GM23338 (cell line): Measurements from ENCODE around the gene USP31.

Source experiments
- CREB1 ChIP-seq: fragments of 250-450 bp; sonication (Bioruptor Pico); IDR thresholded peaks from 2 replicates; pipeline ENCODE4 v1.5.0; 2020; ENCODE audit warnings: low read depth, mild to moderate bottlenecking, moderate library complexity
- EZH2 ChIP-seq: fragments of 200-600 bp; sonication (generic); IDR thresholded peaks from one replicate; pipeline ENCODE4 v1.8.0; 2017; ENCODE audit warnings: antibody characterized with exemption, mild to moderate bottlenecking, low read depth; ENCODE audit not compliant: unreplicated experiment
- EZH2phosphoT487 ChIP-seq: fragments of 200-600 bp; sonication (generic); IDR thresholded peaks from one replicate; pipeline ENCODE4 v1.8.1; 2018; ENCODE audit warnings: antibody characterized with exemption; ENCODE audit not compliant: unreplicated experiment
- JUNB ChIP-seq: IDR thresholded peaks from one replicate; pipeline ENCODE4 v1.6.1; 2016; ENCODE audit warnings: antibody characterized with exemption; ENCODE audit not compliant: unreplicated experiment
- NANOG ChIP-seq: IDR thresholded peaks from 2 replicates; pipeline ENCODE4 v1.6.1; 2016; ENCODE audit warnings: antibody characterized with exemption, borderline replicate concordance
- POLR2AphosphoS5 ChIP-seq: IDR thresholded peaks from 2 replicates; pipeline ENCODE4 v1.6.1; 2016; ENCODE audit warnings: antibody characterized with exemption, low read depth
- REST ChIP-seq: IDR thresholded peaks from one replicate; pipeline ENCODE4 v1.6.1; 2018; ENCODE audit warnings: antibody characterized with exemption; ENCODE audit not compliant: unreplicated experiment
- STAT1 ChIP-seq: IDR thresholded peaks from one replicate; pipeline ENCODE4 v1.6.1; 2016; ENCODE audit warnings: antibody characterized with exemption; ENCODE audit not compliant: unreplicated experiment
- ZNF114 ChIP-seq: fragments of 250-450 bp; sonication (Bioruptor Pico); IDR thresholded peaks from 2 replicates; pipeline ENCODE4 v1.5.0; 2020; ENCODE audit warnings: mild to moderate bottlenecking, moderate library complexity
- ZNF331 ChIP-seq: fragments of 250-450 bp; sonication (Bioruptor Pico); IDR thresholded peaks from 2 replicates; pipeline ENCODE4 v1.5.0; 2020; ENCODE audit warnings: low read depth, mild to moderate bottlenecking, moderate library complexity
- TF ChIP-seq, protein P1 (sequence below), 2 experiments: fragments of 200-600 bp in 1 of 2; sonication (generic) in 1 of 2; conservative IDR thresholded peaks; 2 replicates each; pipeline versions ENCODE4 v1.5.1 to v1.6.1; 2016 to 2017; ENCODE audit warnings: antibody characterized with exemption in 2 of 2, low read depth in 2 of 2, mild to moderate bottlenecking in 2 of 2, moderate library complexity in 1 of 2
- TF ChIP-seq, protein P2 (sequence below): fragments of 250-450 bp; sonication (Bioruptor Pico); IDR thresholded peaks from 2 replicates; pipeline ENCODE4 v1.5.0; 2020; ENCODE audit warnings: mild to moderate bottlenecking, moderate library complexity
- TF ChIP-seq, protein P3 (sequence below): IDR thresholded peaks from 2 replicates; pipeline ENCODE4 v1.6.1; 2016; ENCODE audit warnings: antibody characterized with exemption

DNA sequence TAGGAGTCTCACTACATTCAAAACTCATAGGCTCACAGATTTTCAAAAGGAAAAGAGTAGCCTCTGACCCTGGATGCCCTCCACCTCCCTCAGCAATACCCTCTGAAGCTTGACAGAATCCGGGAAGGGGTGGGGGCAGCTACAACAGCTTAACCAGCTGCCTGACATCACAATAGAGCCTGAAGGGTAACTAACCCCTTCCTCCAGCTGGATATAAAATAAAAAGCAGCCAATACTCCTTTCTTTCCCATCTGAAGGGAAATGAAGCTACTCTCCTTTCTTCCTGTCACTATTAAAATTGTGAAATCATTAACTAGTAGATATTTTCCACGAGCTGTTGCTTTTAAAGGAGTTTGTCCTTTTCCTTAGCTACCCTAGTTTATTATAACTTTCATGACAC, 24.0 kb downstream of the USP31 start:
- TF ChIP-seq, protein P1, sequence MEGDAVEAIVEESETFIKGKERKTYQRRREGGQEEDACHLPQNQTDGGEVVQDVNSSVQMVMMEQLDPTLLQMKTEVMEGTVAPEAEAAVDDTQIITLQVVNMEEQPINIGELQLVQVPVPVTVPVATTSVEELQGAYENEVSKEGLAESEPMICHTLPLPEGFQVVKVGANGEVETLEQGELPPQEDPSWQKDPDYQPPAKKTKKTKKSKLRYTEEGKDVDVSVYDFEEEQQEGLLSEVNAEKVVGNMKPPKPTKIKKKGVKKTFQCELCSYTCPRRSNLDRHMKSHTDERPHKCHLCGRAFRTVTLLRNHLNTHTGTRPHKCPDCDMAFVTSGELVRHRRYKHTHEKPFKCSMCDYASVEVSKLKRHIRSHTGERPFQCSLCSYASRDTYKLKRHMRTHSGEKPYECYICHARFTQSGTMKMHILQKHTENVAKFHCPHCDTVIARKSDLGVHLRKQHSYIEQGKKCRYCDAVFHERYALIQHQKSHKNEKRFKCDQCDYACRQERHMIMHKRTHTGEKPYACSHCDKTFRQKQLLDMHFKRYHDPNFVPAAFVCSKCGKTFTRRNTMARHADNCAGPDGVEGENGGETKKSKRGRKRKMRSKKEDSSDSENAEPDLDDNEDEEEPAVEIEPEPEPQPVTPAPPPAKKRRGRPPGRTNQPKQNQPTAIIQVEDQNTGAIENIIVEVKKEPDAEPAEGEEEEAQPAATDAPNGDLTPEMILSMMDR (conservative IDR thresholded peaks at IDR 0.05; ENCODE audit: low read depth in 2 of 2) = no peak
- TF ChIP-seq EZH2 (no peak), POLR2AphosphoS5 (no peak), CREB1 (CRISPR knock-in tag) (no peak), REST (no peak), EZH2phosphoT487 (no peak), JUNB (no peak), ZNF331 (CRISPR knock-in tag) (no peak), NANOG (no peak), STAT1 (no peak), ZNF114 (CRISPR knock-in tag) (no peak)
- TF ChIP-seq, protein P2, sequence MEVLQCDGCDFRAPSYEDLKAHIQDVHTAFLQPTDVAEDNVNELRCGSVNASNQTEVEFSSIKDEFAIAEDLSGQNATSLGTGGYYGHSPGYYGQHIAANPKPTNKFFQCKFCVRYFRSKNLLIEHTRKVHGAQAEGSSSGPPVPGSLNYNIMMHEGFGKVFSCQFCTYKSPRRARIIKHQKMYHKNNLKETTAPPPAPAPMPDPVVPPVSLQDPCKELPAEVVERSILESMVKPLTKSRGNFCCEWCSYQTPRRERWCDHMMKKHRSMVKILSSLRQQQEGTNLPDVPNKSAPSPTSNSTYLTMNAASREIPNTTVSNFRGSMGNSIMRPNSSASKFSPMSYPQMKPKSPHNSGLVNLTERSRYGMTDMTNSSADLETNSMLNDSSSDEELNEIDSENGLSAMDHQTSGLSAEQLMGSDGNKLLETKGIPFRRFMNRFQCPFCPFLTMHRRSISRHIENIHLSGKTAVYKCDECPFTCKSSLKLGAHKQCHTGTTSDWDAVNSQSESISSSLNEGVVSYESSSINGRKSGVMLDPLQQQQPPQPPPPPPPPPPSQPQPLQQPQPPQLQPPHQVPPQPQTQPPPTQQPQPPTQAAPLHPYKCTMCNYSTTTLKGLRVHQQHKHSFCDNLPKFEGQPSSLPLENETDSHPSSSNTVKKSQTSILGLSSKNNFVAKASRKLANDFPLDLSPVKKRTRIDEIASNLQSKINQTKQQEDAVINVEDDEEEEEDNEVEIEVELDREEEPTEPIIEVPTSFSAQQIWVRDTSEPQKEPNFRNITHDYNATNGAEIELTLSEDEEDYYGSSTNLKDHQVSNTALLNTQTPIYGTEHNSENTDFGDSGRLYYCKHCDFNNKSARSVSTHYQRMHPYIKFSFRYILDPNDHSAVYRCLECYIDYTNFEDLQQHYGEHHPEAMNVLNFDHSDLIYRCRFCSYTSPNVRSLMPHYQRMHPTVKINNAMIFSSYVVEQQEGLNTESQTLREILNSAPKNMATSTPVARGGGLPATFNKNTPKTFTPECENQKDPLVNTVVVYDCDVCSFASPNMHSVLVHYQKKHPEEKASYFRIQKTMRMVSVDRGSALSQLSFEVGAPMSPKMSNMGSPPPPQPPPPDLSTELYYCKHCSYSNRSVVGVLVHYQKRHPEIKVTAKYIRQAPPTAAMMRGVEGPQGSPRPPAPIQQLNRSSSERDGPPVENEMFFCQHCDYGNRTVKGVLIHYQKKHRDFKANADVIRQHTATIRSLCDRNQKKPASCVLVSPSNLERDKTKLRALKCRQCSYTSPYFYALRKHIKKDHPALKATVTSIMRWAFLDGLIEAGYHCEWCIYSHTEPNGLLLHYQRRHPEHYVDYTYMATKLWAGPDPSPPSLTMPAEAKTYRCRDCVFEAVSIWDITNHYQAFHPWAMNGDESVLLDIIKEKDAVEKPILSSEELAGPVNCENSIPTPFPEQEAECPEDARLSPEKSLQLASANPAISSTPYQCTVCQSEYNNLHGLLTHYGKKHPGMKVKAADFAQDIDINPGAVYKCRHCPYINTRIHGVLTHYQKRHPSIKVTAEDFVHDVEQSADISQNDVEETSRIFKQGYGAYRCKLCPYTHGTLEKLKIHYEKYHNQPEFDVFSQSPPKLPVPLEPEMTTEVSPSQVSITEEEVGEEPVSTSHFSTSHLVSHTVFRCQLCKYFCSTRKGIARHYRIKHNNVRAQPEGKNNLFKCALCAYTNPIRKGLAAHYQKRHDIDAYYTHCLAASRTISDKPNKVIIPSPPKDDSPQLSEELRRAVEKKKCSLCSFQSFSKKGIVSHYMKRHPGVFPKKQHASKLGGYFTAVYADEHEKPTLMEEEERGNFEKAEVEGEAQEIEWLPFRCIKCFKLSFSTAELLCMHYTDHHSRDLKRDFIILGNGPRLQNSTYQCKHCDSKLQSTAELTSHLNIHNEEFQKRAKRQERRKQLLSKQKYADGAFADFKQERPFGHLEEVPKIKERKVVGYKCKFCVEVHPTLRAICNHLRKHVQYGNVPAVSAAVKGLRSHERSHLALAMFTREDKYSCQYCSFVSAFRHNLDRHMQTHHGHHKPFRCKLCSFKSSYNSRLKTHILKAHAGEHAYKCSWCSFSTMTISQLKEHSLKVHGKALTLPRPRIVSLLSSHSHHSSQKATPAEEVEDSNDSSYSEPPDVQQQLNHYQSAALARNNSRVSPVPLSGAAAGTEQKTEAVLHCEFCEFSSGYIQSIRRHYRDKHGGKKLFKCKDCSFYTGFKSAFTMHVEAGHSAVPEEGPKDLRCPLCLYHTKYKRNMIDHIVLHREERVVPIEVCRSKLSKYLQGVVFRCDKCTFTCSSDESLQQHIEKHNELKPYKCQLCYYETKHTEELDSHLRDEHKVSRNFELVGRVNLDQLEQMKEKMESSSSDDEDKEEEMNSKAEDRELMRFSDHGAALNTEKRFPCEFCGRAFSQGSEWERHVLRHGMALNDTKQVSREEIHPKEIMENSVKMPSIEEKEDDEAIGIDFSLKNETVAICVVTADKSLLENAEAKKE (CRISPR knock-in tag) = no peak
- TF ChIP-seq, protein P3, sequence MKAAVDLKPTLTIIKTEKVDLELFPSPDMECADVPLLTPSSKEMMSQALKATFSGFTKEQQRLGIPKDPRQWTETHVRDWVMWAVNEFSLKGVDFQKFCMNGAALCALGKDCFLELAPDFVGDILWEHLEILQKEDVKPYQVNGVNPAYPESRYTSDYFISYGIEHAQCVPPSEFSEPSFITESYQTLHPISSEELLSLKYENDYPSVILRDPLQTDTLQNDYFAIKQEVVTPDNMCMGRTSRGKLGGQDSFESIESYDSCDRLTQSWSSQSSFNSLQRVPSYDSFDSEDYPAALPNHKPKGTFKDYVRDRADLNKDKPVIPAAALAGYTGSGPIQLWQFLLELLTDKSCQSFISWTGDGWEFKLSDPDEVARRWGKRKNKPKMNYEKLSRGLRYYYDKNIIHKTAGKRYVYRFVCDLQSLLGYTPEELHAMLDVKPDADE = no peak
